Upper lobe of left lung (tissue), 4 donors: ENCODE data around the gene CAPN5.

Experiments
- CTCF ChIP-seq, 6 experiments: fragments of 450-650 bp in 4 of 6; fragments of 200-600 bp in 2 of 6; sonication (generic) in 2 of 6; IDR thresholded peaks; one replicate each; pipeline ENCODE4 v1.5.1; 2016 to 2019; ENCODE audit warnings: antibody characterized with exemption in 6 of 6
- POLR2A ChIP-seq, 4 donors: fragments of 450-650 bp; IDR thresholded peaks; one replicate each; pipeline ENCODE4 v1.5.1; 2016 to 2017; ENCODE audit warnings: antibody characterized with exemption in 4 of 4, mild to moderate bottlenecking in 2 of 4
- POLR2AphosphoS5 ChIP-seq, 2 donors: sonication (generic); formaldehyde crosslinking; IDR thresholded peaks; one replicate each; pipeline ENCODE4 v1.5.1; 2017; ENCODE audit warnings: antibody characterized with exemption in 2 of 2

DNA sequence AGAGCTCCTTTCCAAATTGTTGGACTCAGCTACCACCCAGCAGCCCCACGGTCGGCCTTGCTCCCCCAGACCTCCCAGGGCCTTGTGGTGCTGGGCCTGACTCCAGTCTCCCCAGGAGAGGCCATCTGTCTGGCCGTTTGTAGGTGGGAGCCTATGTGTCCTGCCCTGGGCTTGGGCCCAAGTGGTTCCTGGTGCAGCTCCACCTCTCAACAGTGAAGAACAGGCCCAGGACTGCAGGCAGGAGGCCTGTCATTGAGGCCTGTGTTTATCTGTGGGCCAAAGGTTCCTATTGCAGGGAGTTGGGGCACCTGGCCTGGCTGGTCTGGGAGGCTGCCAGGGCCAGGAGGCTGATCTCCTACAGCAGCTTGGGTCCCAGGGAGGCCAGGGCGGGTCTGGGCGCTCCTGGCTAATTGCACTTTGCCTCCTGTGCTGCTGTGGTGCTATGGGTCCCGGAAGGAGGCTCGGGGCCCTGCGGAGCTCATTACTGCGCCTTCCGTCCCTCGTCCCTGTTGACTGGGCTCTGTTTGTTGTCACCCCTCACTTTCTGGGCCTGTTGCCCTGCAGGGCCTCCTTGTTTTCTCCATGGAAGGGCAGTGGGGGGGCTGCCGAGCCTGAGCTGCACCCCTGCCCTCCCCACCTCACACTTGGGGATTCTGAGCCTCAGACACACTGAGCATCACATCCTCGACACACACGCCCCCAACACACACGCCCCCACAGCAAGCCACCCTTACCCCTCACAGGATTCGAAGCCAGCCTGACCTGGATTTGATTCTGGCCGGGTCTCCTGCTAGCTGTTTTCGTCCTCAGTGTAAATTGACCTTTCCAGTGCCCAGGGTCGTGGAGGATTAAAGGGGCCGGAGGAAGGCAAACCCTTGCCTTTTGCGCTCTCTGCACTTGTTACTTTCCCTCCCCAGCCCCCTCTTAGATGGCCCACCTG lies 29.1 kb downstream of the CAPN5 start:
- TF ChIP-seq POLR2A (IDR thresholded peaks at IDR 0.05), result no peak
- no peak for TF ChIP-seq CTCF (IDR thresholded peaks at IDR 0.05)
- no peak for TF ChIP-seq POLR2AphosphoS5 (IDR thresholded peaks at IDR 0.05)
